ENCODE measurements around the gene EBPL. TPM values are rescaled to one million over a fixed set of nuclear protein-coding genes. Genes with fewer than 3 reads are reported as not detected.

Gene EBPL
- total and polyA plus RNA-seq, 9 of the 15 experiments (the other 6 are each of a cell fraction or from before 2014, with no cell fraction given) = 5.2 to 68.3 (median 43.0) TPM

DNA sequence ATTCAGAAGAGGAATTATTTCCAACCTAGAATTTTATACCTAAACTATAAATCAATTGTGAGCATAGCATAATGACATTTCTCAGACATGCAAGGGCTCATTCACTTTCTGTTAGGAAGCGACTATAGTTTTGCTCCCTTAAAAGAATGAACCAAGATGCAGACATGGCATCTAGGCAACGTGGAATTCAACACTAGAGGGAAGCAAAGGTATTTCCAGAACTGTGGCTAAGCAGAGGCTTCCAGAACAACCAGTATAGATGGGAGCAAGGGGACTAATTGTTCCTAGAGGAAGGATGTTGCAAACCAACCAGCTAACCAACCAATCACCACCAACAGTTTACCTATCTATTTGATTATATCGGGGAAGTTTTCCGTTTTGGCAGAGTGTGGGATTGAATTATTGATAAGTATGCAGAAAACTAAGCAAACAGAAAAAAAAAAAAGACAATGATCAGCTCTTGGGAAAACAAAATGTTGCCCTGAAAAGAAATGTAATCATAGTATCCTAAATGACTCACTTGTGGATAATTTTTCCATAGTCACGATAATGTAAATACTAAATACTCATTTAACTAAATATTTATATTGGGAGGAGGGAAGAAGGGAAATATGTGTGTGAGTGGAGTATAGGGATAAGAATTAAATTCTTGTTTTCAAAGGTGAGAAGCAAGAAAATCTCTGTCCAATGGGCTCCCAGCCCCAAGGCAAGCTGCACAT is 41.9 kb downstream of the EBPL start (continued):
- TF ChIP-seq, protein P1, sequence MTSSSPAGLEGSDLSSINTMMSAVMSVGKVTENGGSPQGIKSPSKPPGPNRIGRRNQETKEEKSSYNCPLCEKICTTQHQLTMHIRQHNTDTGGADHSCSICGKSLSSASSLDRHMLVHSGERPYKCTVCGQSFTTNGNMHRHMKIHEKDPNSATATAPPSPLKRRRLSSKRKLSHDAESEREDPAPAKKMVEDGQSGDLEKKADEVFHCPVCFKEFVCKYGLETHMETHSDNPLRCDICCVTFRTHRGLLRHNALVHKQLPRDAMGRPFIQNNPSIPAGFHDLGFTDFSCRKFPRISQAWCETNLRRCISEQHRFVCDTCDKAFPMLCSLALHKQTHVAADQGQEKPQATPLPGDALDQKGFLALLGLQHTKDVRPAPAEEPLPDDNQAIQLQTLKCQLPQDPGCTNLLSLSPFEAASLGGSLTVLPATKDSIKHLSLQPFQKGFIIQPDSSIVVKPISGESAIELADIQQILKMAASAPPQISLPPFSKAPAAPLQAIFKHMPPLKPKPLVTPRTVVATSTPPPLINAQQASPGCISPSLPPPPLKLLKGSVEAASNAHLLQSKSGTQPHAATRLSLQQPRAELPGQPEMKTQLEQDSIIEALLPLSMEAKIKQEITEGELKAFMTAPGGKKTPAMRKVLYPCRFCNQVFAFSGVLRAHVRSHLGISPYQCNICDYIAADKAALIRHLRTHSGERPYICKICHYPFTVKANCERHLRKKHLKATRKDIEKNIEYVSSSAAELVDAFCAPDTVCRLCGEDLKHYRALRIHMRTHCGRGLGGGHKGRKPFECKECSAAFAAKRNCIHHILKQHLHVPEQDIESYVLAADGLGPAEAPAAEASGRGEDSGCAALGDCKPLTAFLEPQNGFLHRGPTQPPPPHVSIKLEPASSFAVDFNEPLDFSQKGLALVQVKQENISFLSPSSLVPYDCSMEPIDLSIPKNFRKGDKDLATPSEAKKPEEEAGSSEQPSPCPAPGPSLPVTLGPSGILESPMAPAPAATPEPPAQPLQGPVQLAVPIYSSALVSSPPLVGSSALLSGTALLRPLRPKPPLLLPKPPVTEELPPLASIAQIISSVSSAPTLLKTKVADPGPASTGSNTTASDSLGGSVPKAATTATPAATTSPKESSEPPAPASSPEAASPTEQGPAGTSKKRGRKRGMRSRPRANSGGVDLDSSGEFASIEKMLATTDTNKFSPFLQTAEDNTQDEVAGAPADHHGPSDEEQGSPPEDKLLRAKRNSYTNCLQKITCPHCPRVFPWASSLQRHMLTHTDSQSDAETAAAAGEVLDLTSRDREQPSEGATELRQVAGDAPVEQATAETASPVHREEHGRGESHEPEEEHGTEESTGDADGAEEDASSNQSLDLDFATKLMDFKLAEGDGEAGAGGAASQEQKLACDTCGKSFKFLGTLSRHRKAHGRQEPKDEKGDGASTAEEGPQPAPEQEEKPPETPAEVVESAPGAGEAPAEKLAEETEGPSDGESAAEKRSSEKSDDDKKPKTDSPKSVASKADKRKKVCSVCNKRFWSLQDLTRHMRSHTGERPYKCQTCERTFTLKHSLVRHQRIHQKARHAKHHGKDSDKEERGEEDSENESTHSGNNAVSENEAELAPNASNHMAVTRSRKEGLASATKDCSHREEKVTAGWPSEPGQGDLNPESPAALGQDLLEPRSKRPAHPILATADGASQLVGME (CRISPR knock-in tag; IDR thresholded peaks at IDR 0.05) = no peak
- no peak for TF ChIP-seq CBFB (CRISPR knock-in tag; IDR thresholded peaks at IDR 0.05)
- TF ChIP-seq, protein P2, sequence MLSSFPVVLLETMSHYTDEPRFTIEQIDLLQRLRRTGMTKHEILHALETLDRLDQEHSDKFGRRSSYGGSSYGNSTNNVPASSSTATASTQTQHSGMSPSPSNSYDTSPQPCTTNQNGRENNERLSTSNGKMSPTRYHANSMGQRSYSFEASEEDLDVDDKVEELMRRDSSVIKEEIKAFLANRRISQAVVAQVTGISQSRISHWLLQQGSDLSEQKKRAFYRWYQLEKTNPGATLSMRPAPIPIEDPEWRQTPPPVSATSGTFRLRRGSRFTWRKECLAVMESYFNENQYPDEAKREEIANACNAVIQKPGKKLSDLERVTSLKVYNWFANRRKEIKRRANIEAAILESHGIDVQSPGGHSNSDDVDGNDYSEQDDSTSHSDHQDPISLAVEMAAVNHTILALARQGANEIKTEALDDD (IDR thresholded peaks at IDR 0.05) = 0 out of 2 replicates have a peak, but pooled peaks have one; percentile 27
- no peak for TF ChIP-seq ZNF12 (CRISPR knock-in tag; IDR thresholded peaks at IDR 0.05)
